ENCODE results near the gene SLC41A3.
"Not testable (repeated sequence)": the region's sequence is repeated elsewhere in the genome, so short reads cannot be mapped to it uniquely, and the experiment has no call there.

SLC41A3 gene

GRCh38 chr3:126082362-126083137 lies 1.4 kb downstream of the SLC41A3 start:
- no peak for DNase-seq (ENCODE audit: low read depth in 3 of 3, low spot score in 1 of 3)

DNA sequence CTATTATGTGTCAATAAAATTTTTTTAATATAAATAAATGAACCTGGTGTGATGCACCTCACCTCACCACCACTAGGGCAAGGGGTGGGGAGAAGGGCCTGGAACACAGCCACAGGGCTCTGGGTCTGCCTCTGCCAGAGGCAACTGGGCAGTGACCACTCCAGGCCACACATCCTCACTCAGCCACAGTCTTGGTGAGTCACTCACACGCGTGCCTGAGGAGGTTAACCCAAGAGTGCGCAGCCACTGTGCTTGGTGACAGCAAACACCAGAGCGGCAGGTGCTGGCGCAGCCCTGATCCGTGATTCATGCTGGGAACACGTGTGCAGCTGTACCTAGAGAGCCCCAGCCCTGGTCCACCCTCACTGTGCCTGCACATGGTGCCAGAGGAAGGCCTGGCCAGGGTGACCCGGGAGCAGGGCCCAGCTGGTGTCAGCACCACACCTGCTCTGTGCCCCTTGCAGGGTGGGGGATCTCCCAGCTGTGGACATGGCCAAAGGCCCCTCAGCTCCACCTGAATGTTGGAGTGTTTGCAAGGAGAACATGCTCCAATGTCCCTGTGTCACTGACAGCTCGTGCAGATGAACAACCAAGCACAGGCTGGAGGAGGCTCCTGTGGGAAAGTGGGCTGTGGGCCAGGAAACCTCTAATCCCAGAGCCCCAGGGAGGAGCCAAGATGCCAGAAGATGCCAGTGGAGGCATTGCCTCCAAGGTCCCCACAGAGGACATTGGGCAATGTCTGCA lies 2.1 kb downstream of the SLC41A3 start:
- DNase-seq (ENCODE audit: low read depth in 3 of 3, low spot score in 1 of 3), result no peak

- DNase-seq (ENCODE audit: low read depth in 3 of 3, low spot score in 1 of 3), result no peak
Measured at GRCh38 chr3:126080970-126081369, 3.0 kb downstream of the SLC41A3 start.

DNA sequence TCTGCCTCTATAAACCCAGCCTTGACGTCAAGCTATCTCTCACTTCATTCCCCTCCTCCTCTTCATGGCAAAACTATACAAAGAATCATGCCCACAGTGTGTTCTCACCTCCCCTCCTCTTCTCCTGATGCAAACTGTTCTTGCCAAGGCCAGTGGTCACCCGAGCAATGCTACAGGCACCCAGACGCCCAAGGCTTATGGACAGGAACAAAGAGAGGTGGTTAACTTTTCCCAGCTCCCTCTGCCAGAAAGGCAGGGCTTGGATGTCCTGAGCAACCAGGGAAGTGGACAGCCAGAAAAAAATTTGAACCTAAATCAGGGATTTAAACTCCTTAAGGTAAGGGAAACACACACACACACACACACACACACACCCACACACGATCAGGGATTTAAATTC lies 5.1 kb downstream of the SLC41A3 start:
- no peak for DNase-seq (ENCODE audit: low read depth in 3 of 3, low spot score in 1 of 3)

- DNase-seq (ENCODE audit: low read depth in 3 of 3, low spot score in 1 of 3), result no peak
Measured at GRCh38 chr3:126077754-126078153, 6.2 kb downstream of the SLC41A3 start.

DNA sequence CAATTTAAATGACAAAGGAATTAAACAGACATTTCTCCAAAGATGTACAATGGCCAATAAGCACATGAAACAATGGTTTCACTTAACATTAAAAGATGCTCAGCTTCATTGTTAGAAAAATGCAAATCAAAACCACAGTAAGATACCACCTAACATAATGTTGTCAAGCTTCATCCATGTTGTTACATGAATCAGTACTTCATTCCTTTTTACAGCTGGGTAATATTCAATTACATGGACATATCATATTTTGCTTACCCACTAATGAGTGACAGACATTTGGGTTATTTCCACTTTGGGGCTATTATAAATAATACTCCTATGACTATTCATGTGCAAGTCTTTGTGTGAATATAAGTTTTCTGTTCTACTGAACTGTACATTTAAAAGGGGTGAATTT lies 7.8 kb downstream of the SLC41A3 start:
- DNase-seq (ENCODE audit: low read depth in 3 of 3, low spot score in 1 of 3), result no peak

DNA sequence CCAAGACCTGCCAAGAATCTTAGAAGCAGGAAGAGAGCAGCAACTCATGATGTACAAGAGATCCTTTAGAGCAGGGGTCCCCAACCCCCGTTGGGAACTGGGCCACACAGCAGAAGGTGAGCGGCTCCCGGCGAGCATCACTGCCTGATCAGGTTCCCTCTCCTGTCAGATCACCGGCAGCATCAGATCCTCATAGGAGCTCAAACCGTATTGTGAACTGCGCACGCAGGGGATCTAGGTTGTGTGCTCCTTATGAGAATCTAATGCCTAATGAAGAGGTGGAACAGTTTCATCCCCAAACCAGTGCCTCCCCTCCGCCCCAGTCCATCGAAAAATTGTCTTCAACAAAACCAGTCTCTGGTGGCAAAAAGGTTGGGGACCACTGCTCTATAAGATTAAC lies 13.8 kb downstream of the SLC41A3 start:
- DNase-seq (ENCODE audit: low read depth in 3 of 3, low spot score in 1 of 3), result no peak

- DNase-seq (ENCODE audit: low read depth in 3 of 3, low spot score in 1 of 3), result no peak
Measured at GRCh38 chr3:126067959-126068358, 16.0 kb downstream of the SLC41A3 start.

- not testable (repeated sequence) for DNase-seq (ENCODE audit: low read depth in 3 of 3, low spot score in 1 of 3)
Measured at GRCh38 chr3:126066676-126067075, 17.2 kb downstream of the SLC41A3 start.

DNA sequence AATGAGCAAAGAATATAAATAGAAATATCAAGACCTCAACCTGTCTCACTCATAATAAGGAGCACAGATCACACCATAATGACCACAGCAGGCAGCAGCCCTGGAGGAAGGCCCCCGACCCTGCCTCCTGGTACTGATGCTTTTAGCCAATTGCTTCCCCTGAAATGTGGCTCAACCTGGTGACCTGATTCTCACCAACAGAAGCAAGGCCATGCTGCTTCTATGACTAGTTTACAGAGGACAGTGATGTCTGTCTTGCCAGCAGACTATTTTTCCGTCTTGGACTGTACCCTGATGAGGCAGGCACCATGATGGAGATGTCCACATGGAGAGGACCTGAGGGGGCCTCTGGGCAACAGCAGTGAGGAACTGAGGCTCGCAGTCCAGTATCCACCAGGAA lies 18.0 kb downstream of the SLC41A3 start:
- no peak for DNase-seq (ENCODE audit: low read depth in 3 of 3, low spot score in 1 of 3)

DNA sequence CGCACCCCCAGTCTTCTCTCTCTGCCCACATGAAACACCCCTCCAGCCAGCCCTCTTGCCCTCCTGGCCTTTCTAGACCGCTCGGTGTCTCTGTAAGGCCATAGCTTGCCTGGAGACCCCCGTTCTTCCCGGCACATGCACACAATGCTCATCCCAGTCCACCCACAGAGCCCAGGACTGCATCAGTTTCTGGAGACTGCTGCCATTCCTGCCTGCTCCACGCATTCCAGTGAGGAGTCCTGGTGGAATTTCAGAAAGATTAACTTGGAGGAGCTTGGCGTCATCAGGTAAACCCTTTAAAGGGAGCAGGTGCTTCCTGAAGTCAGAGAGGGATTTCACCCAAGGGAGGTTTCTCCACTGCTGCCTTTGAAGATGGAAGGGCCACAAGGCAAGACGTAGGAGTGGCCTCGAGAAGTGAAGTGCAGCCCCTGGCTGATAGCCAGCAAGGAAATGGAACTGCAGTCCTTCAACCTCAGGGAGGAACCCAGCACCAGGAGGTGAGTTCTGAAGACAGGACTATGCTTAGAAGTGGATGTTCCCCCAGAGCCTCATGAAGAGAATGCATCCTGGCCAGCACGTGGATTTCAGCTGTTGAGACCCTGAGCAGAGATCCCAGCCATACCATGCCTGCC lies 19.2 kb downstream of the SLC41A3 start:
- DNase-seq (ENCODE audit: low read depth in 3 of 3, low spot score in 1 of 3), result no peak

DNA sequence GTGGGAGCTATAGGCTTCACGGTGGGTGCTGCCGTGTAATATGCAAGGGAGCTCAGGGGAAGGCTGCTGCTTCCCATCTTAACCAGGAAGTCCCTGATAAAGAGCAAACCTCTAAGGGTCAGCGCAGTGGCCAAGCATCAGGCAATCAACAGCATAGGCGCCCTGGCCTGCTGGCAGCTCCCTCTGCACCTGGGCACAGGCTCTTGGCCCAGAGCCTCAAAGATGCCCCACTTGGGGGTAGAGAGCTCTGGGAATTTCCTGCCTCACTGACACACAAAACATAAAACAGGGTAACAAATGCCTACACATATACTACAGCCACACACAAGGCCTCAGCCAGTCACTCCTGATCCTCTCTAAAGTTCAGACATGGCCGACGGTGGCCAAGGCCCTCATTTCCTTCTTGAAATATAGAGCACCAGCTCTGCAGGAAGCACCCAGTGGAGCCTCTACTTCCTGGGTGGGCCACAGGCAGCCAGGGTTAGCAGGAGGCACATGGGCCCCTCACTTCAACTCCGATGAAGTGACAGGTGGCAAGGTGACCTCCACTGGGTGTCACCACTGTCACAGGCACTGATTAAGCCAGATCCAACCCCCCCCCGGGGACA lies 20.5 kb downstream of the SLC41A3 start:
- DNase-seq (ENCODE audit: low read depth in 3 of 3, low spot score in 1 of 3), result no peak

- no peak for DNase-seq (ENCODE audit: low read depth in 3 of 3, low spot score in 1 of 3)
Measured at GRCh38 chr3:126061301-126062032, 22.5 kb downstream of the SLC41A3 start.

- no peak for DNase-seq (ENCODE audit: low read depth in 3 of 3, low spot score in 1 of 3)
Measured at GRCh38 chr3:126060613-126061145, 23.2 kb downstream of the SLC41A3 start.

- no peak for DNase-seq (ENCODE audit: low read depth in 3 of 3, low spot score in 1 of 3)
Measured at GRCh38 chr3:126058666-126059065, 25.3 kb downstream of the SLC41A3 start.

- DNase-seq (ENCODE audit: low read depth in 3 of 3, low spot score in 1 of 3), result no peak
Measured at GRCh38 chr3:126057936-126058335, 26.0 kb downstream of the SLC41A3 start.

DNA sequence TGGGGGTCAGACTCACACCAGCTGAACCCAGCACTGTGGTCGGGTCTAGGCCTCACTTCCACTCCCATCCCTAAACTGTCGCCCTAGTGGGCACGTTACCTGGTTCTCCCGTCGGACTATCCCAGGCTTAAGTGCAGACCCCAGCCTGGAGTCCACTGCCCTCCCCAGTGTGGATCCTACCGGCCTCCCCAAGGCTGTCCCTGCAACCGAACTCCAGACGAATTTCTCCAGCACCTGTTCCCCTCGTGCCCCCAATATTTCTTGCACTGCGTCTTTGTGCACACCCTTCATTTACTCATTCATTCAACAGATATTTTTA lies 26.5 kb downstream of the SLC41A3 start:
- no peak for DNase-seq (ENCODE audit: low read depth in 3 of 3, low spot score in 1 of 3)

- no peak for DNase-seq (ENCODE audit: low read depth in 3 of 3, low spot score in 1 of 3)
Measured at GRCh38 chr3:126056681-126057500, 27.0 kb downstream of the SLC41A3 start.

DNA sequence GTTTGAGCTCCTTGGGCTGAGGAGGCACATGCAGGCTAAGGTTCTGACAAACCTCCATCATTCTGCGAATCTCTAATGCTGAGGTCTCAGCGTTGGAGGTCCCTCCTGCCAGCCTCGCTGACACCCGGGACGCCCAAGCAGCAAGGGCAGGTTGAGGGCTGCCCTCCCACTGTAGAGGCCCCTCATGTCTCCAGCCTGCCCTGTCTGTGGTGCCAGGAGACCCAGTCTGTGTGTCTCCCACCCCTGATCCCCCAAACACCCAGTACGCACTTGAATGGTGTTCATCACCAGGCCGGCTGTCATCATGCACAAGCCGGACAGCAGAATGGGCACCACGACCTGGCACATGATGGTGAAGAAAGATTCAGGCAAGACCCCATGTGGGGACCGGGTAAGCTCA lies 27.8 kb downstream of the SLC41A3 start:
- DNase-seq (ENCODE audit: low read depth in 3 of 3, low spot score in 1 of 3), result no peak

GRCh38 chr3:126054870-126055269 lies 29.1 kb downstream of the SLC41A3 start:
- DNase-seq (ENCODE audit: low read depth in 3 of 3, low spot score in 1 of 3), result no peak
